GM12878 (cell line): ENCODE results near the gene DLG2.

Experiments used
- ASH2L ChIP-seq: fragments of 300-600, 200-600 bp; sonication (generic); IDR thresholded peaks from 2 replicates; pipeline ENCODE4 v1.6.1; 2017; ENCODE audit warnings: low read depth, mild to moderate bottlenecking, borderline replicate concordance
- EZH2 ChIP-seq: IDR thresholded peaks from 2 replicates; pipeline ENCODE4 v1.6.1; 2012; ENCODE audit warnings: low read depth, mild to moderate bottlenecking, control low read depth, inconsistent platforms, low read length, borderline replicate concordance; ENCODE audit not compliant: control insufficient read depth
- FOXM1 ChIP-seq: IDR thresholded peaks from 2 replicates; pipeline ENCODE4 v1.6.1; 2012; ENCODE audit warnings: low read depth, mild to moderate bottlenecking, inconsistent platforms, low read length, moderate library complexity
- NR2C2 ChIP-seq: IDR thresholded peaks from 2 replicates; pipeline ENCODE4 v1.6.1; 2011; ENCODE audit warnings: borderline replicate concordance, low read depth; ENCODE audit not compliant: control insufficient read depth, insufficient read length
- POLR2A ChIP-seq: IDR thresholded peaks from 2 replicates; pipeline ENCODE4 v1.6.1; 2011; ENCODE audit warnings: low read depth, mild to moderate bottlenecking, low read length
- SRF ChIP-seq, 2 experiments: IDR thresholded peaks; 2 replicates each; pipeline ENCODE4 v1.6.1; 2011; ENCODE audit warnings: low read depth in 2 of 2, low read length in 2 of 2, mild to moderate bottlenecking in 1 of 2, moderate library complexity in 1 of 2
- SUZ12 ChIP-seq: fragments of 200-600 bp; sonication (generic); IDR thresholded peaks from one replicate; pipeline ENCODE4 v1.6.1; 2018; ENCODE audit warnings: antibody characterized with exemption, mild to moderate bottlenecking; ENCODE audit not compliant: unreplicated experiment
- TAF1 ChIP-seq: IDR thresholded peaks from 2 replicates; pipeline ENCODE4 v1.6.1; 2011; ENCODE audit warnings: mild to moderate bottlenecking, low read depth, low read length, borderline replicate concordance
- TF ChIP-seq, protein P1 (sequence below): fragments of 450-650 bp; IDR thresholded peaks from 2 replicates; pipeline ENCODE4 v1.6.1; 2018; ENCODE audit warnings: borderline replicate concordance, mild to moderate bottlenecking; ENCODE audit not compliant: partially characterized antibody
- TF ChIP-seq, protein P2 (sequence below): IDR thresholded peaks from 2 replicates; pipeline ENCODE4 v1.6.1; 2012; ENCODE audit warnings: mild to moderate bottlenecking, low read depth, low read length

DNA sequence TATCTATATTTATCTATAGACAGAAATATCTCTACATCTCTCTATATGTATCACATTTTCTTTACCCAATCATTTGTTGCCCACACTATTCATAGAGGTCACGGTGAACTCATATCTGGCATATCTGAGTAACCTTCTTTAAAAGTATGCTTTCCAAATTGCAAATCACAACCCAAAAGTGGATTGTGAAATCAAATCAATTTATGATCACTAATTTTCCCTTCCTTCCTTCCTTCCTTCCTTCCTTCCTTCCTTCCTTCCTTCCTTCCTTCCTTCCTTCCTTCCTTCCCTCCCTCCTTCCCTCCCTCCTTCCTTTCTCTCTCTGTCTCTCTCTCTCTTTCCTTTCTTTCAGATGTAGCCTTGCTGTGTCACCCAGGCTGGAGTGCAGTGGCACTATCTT is 1893.0 kb downstream of the DLG2 start:
- no peak for TF ChIP-seq TAF1
- no peak for TF ChIP-seq NR2C2
- TF ChIP-seq SUZ12 = no peak
- TF ChIP-seq ASH2L = no peak
- no peak for TF ChIP-seq SRF (IDR thresholded peaks at IDR 0.05; ENCODE audit: low read depth in 2 of 2, low read length in 2 of 2)
- TF ChIP-seq, protein P1, sequence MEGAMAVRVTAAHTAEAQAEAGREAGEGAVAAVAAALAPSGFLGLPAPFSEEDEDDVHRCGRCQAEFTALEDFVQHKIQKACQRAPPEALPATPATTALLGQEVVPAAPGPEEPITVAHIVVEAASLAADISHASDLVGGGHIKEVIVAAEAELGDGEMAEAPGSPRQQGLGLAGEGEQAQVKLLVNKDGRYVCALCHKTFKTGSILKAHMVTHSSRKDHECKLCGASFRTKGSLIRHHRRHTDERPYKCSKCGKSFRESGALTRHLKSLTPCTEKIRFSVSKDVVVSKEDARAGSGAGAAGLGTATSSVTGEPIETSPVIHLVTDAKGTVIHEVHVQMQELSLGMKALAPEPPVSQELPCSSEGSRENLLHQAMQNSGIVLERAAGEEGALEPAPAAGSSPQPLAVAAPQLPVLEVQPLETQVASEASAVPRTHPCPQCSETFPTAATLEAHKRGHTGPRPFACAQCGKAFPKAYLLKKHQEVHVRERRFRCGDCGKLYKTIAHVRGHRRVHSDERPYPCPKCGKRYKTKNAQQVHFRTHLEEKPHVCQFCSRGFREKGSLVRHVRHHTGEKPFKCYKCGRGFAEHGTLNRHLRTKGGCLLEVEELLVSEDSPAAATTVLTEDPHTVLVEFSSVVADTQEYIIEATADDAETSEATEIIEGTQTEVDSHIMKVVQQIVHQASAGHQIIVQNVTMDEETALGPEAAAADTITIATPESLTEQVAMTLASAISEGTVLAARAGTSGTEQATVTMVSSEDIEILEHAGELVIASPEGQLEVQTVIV = no peak
- no peak for TF ChIP-seq EZH2
- TF ChIP-seq POLR2A = no peak
- TF ChIP-seq, protein P2, sequence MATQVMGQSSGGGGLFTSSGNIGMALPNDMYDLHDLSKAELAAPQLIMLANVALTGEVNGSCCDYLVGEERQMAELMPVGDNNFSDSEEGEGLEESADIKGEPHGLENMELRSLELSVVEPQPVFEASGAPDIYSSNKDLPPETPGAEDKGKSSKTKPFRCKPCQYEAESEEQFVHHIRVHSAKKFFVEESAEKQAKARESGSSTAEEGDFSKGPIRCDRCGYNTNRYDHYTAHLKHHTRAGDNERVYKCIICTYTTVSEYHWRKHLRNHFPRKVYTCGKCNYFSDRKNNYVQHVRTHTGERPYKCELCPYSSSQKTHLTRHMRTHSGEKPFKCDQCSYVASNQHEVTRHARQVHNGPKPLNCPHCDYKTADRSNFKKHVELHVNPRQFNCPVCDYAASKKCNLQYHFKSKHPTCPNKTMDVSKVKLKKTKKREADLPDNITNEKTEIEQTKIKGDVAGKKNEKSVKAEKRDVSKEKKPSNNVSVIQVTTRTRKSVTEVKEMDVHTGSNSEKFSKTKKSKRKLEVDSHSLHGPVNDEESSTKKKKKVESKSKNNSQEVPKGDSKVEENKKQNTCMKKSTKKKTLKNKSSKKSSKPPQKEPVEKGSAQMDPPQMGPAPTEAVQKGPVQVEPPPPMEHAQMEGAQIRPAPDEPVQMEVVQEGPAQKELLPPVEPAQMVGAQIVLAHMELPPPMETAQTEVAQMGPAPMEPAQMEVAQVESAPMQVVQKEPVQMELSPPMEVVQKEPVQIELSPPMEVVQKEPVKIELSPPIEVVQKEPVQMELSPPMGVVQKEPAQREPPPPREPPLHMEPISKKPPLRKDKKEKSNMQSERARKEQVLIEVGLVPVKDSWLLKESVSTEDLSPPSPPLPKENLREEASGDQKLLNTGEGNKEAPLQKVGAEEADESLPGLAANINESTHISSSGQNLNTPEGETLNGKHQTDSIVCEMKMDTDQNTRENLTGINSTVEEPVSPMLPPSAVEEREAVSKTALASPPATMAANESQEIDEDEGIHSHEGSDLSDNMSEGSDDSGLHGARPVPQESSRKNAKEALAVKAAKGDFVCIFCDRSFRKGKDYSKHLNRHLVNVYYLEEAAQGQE = no peak
- TF ChIP-seq FOXM1 = no peak
